ENCODE data around the gene AP3B1.

GRCh38 chr5:78050888-78051287 lies 243.6 kb downstream of the AP3B1 start:
- no peak for TF ChIP-seq CTCF (IDR thresholded peaks at IDR 0.05; ENCODE audit: borderline replicate concordance, extremely low read depth, low read length, poor library complexity, severe bottlenecking)
- no peak for TF ChIP-seq EZH2 (IDR thresholded peaks at IDR 0.05; ENCODE audit: borderline replicate concordance, low read depth, low read length, severe bottlenecking)
